ENCODE measurements around the gene PRKCZ.

- TF ChIP-seq, protein P1, sequence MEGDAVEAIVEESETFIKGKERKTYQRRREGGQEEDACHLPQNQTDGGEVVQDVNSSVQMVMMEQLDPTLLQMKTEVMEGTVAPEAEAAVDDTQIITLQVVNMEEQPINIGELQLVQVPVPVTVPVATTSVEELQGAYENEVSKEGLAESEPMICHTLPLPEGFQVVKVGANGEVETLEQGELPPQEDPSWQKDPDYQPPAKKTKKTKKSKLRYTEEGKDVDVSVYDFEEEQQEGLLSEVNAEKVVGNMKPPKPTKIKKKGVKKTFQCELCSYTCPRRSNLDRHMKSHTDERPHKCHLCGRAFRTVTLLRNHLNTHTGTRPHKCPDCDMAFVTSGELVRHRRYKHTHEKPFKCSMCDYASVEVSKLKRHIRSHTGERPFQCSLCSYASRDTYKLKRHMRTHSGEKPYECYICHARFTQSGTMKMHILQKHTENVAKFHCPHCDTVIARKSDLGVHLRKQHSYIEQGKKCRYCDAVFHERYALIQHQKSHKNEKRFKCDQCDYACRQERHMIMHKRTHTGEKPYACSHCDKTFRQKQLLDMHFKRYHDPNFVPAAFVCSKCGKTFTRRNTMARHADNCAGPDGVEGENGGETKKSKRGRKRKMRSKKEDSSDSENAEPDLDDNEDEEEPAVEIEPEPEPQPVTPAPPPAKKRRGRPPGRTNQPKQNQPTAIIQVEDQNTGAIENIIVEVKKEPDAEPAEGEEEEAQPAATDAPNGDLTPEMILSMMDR (IDR thresholded peaks at IDR 0.05), result no peak
- TF ChIP-seq POLR2A (IDR thresholded peaks at IDR 0.05; ENCODE audit: low read depth), result no peak
- TF ChIP-seq EP300 (IDR thresholded peaks at IDR 0.05), result no peak
Observed at GRCh38 chr1:2233468-2233867, 183.3 kb downstream of the PRKCZ start.

All from esophagus muscularis mucosa (tissue), 4 donors.